GM18517 (cell line): ENCODE data around the gene RFX8.
"Not testable (repeated sequence)": the region's sequence is repeated elsewhere in the genome, so short reads cannot be mapped to it uniquely, and the experiment has no call there.

Experiments used
- ATAC-seq: cut with Tn5 transposase; IDR thresholded peaks from one replicate; pipeline ENCODE4 v1.9.1; 2021; ENCODE audit warnings: mild to moderate bottlenecking, moderate library complexity; ENCODE audit not compliant: unreplicated experiment

RFX8 gene

DNA sequence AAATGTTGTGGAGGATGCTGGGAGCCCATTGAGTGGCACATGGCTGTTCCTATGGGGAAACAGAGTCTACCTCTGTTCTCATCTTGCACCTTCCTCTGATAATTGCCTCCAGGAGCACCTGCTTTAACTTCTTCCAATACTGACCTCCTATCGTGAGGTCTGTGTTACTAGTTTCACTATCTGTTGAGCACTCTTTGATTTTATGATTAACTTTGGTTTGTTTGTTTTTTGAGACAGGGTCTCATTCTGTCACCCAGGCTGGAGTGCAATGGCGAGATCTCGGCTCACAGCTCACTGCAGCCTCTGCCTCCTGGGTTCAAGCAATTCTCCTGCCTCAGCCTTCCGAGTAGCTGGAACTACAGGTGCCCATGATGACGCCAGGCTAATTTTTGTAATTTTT is 12.1 kb upstream of the RFX8 start:
- ATAC-seq = no peak

- no peak for ATAC-seq
Measured at GRCh38 chr2:101486258-101486701, 11.4 kb upstream of the RFX8 start.

- no peak for ATAC-seq
Measured at GRCh38 chr2:101485856-101486255, 10.9 kb upstream of the RFX8 start.

DNA sequence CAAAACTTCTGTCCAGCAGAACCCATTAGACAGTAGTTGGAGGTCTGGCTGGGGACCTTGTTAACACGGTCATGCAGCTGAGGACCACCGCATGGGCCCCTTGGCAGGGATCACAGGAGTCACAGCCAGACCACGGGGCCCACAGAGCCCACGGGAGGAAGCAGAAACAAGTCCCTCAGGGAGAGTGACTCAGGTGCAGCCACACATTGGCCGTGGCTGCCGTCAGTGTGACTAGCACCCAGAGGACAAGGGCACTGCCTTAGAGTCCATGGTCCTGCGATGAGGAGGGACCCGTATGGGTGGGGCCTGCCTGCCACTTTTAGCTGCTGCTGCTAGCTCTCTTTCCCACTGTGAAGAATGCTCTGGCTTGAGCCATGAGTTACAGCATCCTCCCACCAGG is 5.9 kb upstream of the RFX8 start:
- ATAC-seq = no peak

- ATAC-seq = no peak
Measured at GRCh38 chr2:101479810-101480209, 4.9 kb upstream of the RFX8 start.

GRCh38 chr2:101479328-101479727 is 4.4 kb upstream of the RFX8 start:
- ATAC-seq = no peak

- ATAC-seq = no peak
Measured at GRCh38 chr2:101478181-101479001, 3.5 kb upstream of the RFX8 start.

DNA sequence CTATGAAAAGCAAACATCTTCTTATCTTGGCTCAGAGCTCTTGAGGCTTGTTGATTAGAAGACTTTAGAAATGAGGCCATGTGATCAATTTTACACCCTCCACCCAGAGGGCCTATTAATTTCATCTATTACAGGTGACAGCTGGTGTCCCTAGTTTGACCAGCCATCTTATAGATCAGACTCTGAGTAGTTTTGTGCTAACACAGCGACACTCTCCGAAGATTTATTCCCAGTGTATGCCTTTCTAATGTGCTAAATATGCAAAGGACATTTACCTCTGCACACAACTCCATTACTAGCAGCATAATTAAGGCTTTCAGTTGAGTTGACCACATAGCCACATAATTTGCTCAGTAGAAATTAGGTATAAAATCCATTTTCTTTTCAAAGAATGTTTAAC is 2.6 kb upstream of the RFX8 start:
- ATAC-seq = no peak

GRCh38 chr2:101476605-101477208 is 1.8 kb upstream of the RFX8 start:
- no peak for ATAC-seq

GRCh38 chr2:101473911-101474701 is 806 bp downstream of the RFX8 start:
- ATAC-seq = no peak

- no peak for ATAC-seq
Measured at GRCh38 chr2:101473591-101473910, 1.4 kb downstream of the RFX8 start.

- no peak for ATAC-seq
Measured at GRCh38 chr2:101469863-101470262, 5.0 kb downstream of the RFX8 start.

DNA sequence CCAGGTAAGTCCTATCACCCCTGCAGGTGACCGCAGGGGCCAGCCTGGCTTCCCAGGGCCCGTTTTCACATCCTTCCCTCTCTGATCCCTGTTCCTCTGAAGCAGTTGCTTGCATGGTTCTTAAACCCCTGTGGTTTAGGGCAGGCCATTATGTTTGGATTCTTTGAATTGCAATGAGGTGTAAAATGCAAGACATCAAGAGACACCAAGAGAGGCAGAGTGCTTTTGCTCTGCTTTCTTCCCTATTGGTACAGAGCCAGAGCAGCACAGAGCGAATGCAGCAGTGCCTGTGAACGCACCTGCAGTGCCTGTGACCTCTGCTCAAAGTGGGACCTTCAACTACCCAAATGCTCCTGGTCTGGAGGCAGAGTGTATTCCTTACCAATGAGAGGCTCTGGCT is 7.6 kb downstream of the RFX8 start:
- ATAC-seq = no peak

DNA sequence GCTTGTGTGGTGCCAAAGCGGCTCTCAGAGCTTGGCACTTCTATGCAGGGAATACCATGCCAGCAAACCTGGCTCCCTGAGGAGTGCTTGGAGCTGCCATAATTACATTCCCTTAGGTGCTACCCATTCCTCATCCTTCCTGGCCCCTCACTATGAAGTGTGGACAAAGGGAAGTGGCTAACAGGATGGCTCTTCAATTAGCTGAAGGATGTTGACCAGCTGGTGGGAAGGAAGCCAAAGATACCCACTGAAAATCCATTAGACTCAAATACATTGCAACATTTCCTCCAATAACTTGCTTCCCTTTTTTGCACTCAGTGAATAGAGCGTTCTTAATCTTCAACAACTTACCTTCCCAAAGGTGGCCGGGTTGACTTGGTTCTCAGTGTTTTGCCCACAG is 8.5 kb downstream of the RFX8 start:
- ATAC-seq = no peak

GRCh38 chr2:101464841-101465240 is 10.1 kb downstream of the RFX8 start:
- no peak for ATAC-seq

DNA sequence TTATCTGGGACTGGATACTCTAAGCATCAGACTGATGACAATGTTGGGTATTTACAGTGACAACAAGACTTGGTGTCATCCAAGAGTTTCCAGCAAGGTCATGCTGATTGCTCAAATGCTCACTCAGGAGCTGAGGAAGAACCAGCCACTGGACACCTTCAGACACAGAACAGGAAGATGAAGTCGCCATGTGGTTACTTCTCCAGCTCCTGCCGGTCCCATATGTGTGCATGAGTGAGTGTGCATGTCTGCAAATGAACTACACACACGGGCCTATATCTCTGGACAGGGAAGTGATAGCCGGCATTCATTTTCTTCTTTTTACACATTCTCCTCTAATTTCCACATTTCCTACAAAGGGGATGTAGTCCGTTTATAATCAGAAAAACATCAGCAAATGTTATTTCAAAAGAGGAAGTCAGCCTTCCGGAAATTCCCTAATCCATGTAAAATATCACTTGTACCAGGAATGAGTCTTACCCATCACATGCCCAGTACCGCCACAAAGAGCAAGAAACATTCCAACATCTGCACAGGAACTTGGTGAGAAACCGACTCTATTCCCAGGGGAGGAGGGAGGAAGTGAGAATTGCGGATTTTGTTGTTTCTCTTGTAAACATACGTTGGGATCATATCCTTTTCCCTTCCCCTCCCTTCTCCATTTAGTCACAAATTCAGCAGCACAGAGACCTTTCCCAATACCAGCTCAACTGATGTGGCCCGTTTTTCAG is 10.8 kb downstream of the RFX8 start:
- ATAC-seq = no peak

- no peak for ATAC-seq
Measured at GRCh38 chr2:101463421-101463820, 11.5 kb downstream of the RFX8 start.

DNA sequence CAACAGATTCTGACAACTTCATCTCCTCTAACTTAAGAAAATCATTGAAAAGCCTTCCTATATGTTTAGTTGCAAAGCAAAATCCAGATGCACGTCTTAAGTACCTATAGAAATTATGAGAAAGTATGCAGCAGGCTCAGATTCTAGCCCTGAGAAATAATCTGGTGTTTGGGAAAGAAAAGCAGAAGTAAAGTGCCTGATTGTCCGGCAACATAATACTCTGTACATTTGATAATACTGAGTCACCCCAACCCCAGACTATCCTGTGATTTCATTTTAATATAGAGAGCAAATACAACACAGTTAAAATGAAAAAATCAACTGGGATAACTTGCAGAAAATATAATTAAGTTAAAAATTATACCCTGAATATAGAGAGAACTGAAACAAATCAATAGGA is 13.5 kb downstream of the RFX8 start:
- ATAC-seq = no peak

- ATAC-seq = not testable (repeated sequence)
Measured at GRCh38 chr2:101454408-101454807, 20.5 kb downstream of the RFX8 start.

DNA sequence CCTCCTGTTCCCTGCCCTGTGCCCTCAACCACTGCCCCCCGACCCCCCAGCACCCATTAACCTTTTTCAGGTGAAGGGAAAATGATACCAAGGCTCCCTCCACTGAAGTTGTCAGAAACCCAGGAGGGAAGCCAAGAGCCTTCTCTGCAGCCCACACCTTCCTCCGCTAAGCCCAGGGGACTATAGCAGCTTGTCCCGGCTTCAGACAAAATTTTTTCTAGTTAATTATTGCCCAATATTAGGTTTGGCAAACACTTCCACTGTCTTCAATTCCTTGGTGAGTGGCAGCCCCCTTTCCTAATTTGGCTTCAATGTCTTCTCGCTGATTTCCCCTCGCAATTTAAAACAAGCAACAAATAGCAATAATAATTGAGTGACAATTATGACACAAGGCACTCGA is 23.9 kb downstream of the RFX8 start:
- no peak for ATAC-seq

DNA sequence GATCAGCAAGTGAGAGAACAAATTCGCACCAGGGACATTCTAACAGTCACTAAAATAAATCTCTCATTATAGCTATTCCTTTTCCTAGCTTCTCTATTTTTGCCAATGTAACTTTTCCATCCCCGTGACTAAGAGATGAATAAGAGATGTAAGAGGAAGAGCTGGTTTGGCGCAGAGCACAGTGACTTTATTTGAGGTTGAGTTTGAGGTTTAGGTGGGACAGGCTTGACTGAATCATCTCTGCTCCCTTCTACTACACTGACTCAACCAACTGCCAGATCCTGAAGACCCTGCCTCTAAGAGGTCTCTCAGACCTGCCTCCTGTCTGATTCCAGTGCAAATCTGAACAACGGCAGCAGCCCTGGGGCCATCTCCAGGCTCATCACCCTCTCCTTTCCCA is 28.0 kb downstream of the RFX8 start:
- no peak for ATAC-seq
